ENCODE data around the gene ZNF213.
"Not testable (repeated sequence)": the region's sequence is repeated elsewhere in the genome, so short reads cannot be mapped to it uniquely, and the experiment has no call there.

The ZNF213 gene

DNA sequence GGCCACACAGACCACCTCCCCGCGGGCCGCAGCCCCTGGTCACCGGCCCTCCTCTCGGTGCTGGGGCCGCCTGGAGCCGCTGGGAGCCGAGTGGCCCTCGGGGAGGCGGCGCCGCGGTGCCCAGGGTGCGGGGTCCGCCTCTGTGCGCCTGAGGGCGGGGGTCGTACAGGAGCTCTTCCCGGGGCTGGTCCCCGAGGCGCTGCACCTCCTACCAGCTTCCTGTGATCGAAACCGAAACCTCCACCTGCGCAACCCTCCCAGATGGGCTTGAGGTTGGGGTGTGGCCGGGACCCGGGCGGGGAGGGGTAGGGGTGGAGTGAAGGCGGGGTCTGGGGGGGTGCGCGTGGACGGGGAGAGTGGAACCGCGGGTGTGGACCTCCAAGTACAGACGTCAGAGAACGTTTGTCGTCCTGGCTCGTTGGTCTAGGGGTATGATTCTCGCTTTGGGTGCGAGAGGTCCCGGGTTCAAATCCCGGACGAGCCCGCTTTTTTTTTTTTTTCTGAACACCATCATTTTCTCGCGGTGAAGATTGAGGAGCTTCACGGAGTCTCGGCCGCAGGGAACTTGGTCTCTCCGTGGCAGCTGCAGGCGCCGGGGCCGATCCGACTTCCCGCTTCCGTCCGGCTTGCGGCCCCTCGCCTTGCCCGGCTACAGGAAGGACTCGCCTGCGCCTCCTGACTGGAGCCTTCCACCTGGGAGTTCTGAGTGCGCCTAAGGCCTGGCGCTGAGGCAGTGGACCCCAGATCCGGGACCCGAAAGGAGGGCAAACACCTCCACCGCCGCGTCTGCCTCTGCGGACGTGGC is 23.9 kb downstream of the ZNF213 start:
- peak overlapping the region; percentile 84 for H3K27ac ChIP-seq
- TF ChIP-seq CTCF (IDR thresholded peaks at IDR 0.05) (no peak), ZFX (IDR thresholded peaks at IDR 0.05; ENCODE audit: borderline replicate concordance) (no peak)

DNA sequence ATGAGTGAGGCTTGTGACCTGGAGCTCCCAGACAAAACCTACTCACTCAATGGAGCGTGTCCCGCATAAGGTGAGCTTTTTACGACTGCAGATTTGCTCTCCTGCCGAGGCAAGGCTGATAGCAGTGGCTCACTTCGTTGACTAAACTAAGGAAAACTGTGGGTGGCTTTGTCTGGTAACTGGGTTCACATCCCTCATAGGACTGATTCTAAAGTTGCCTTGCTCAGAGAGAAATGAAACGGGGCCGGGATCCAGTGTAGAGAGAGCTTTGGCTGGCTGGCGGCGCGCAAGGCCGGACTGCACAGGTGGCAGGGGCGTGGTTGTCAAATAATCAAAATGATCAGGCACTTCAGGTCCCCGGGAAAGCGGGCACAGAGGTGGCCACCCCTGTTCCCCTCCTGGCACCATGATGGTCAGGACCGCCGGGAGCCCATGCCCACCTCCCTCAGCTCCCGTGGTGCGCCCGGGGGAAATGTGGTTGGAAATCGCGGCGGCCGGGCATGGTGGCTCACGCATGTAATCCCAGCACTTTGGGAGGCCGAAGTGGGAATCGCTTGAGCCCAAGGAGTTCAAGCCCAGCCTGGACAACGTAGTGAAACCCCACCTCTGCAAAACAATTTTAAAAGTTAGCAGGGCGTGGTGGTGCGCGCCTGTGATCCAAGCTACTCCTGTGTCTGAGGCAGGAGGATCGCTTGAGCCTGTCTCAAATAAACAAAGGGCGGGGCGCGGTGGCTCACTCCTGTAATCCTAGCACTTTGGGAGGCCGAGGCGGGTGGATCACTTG is 26.6 kb downstream of the ZNF213 start:
- peak overlapping the region; percentile 92 for H3K27ac ChIP-seq

DNA sequence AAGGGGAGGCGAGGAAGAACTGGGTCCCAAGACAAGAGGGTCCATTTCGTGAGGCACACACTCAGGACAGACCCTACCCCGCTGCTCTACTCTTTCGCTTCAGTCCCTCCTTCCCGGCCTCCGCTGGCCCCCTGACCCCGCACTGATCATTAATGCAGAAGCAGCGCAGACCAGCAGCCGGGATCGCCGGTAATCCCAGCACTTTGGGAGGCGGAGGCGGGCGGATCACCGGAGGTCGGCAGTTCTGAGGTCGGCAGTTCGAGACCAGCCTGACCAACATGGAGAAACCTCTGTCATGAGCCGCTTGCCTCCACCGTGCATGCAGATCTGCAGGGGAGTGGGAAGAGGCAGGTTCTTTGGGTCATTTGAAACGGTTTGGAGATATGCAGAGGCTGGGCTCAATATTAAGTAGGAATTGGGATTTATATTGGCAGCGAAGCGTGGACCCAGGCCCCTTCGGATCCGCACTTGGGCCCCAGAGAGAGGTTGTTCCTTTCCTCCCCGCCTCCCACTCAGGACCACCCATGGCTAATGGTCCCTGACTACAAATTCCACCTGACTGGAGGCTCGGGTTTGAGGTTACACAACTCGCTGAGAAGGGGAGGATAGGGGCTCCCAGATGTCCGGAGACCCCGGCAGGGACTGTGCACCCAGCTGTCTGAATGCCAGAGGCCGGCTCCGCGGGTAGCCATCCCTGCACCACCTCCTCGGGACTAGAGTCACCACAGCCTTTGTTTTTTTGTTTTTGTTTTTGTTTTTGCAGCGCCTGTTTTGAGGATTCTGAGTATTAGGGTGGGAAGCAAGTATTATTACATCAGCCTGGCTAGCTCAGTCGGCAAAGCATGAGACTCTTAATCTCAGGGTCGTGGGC is 29.5 kb downstream of the ZNF213 start:
- no peak overlapping the region for H3K27ac ChIP-seq
- TF ChIP-seq ZFX (IDR thresholded peaks at IDR 0.05; ENCODE audit: borderline replicate concordance) (no peak), CTCF (IDR thresholded peaks at IDR 0.05) (no peak)

More for the DNA sequence above, 26.6 kb downstream of the ZNF213 start:
- no peak for TF ChIP-seq CTCF (IDR thresholded peaks at IDR 0.05)
- TF ChIP-seq ZFX (IDR thresholded peaks at IDR 0.05; ENCODE audit: borderline replicate concordance): no peak

DNA sequence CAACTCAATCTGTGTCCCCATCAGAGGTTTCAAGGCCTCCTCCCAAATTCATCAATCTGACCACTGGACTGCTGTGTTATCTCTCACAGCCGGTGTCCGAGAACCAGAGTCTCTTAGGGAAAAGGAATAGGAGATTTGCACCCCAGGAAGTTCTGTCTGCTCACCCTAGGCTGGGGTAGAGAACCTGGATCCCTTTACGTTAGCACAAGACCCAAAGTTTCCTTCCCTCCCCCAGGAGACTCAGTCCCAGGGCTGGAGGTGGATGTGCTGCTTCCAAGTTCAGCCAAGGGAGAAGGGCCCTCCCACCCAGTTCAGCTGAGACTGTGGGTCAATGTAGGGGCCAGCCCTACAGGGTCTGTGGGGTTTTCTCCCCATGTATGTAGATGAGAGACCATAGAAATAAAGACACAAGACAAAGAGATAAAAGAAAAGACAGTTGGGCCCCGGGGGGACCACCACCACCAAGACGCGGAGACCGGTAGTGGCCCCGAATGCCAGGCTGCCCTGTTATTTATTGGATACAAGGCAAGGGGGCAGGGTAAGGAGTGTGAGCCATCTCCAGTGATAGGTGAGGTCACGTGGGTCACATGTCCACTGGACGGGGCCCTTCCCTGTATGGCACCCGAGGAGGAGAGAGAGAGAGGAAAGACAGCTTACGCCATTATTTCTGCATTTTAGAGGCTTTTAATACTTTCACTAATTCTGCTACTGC is 30.4 kb downstream of the ZNF213 start:
- no peak overlapping the region for H3K27ac ChIP-seq
- TF ChIP-seq ZFX (IDR thresholded peaks at IDR 0.05; ENCODE audit: borderline replicate concordance) (no peak), CTCF (IDR thresholded peaks at IDR 0.05) (no peak)

GRCh38 chr16:3166505-3166886 is 31.7 kb downstream of the ZNF213 start:
- H3K27ac ChIP-seq: no peak overlapping the region
- TF ChIP-seq CTCF (IDR thresholded peaks at IDR 0.05) (no peak), ZFX (IDR thresholded peaks at IDR 0.05; ENCODE audit: borderline replicate concordance) (no peak)

DNA sequence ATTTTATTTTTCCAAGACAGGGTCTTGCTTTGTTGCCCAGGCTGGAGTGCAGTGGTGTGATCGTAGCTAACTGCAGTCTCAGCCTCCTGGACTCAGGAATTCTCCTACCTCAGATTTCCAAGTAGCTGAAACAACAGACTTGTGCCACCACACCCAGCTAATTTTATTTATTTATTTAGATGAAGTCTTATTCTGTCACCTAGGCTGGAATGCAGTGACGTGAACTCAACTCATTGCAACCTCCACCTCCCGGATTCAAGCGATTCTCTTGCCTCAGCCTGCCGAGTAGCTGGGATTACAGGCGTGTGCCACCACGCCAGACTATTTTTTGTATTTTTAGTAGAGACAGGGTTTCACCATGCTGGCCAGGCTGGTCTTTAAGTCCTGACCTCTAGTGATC is 33.9 kb downstream of the ZNF213 start:
- not testable (repeated sequence) for H3K27ac ChIP-seq

All from 22Rv1 (cell line).